PC-3 (cell line): ENCODE data around the gene RPS23. TPM values are rescaled to one million over a fixed set of nuclear protein-coding genes. Genes with fewer than 3 reads are reported as not detected.

Experiments
- ATAC-seq: fragments of 200-7000 bp; cut with Tn5 transposase; 2 replicates; pipeline ENCODE4 v1.9.1; 2020; ENCODE audit warnings: mild to moderate bottlenecking, moderate library complexity
- BruUV-seq: library from RNA; stranded (reverse); fragments of 400-500 nt; replicated peaks from 2 replicates; lab custom pipeline; 2021; lab: Mats Ljungman, UMichigan
- CTCF ChIA-PET: fragments of 300-600 bp; sonication (Branson Sonifier 250); formaldehyde crosslinking; loops from one replicate; lab custom pipeline; 2022; ENCODE audit warnings: antibody characterized with exemption; lab: Charles Lee
- POLR2A ChIA-PET: fragments of 300-600 bp; sonication (Branson Sonifier 250); formaldehyde crosslinking; loops from one replicate; lab custom pipeline; 2022; ENCODE audit warnings: antibody characterized with exemption; ENCODE audit not compliant: unreplicated experiment; lab: Charles Lee
- DNase-seq: peaks from one replicate; pipeline ENCODE4 v3.0.0-alpha.2; 2015
- H2AFZ ChIP-seq: fragments of 300-600 bp; sonication (generic); 2 replicates; pipeline ENCODE4 v1.6.0; 2016; ENCODE audit warnings: antibody characterized with exemption, low read length
- H3F3A ChIP-seq: fragments of 300-600 bp; sonication (generic); one replicate; pipeline ENCODE4 v1.6.0; 2017; ENCODE audit warnings: antibody characterized with exemption, low read length, control low read depth, mild to moderate bottlenecking; ENCODE audit not compliant: unreplicated experiment
- H3K27ac ChIP-seq: fragments of 300-600 bp; sonication (generic); 2 replicates; pipeline ENCODE4 v1.5.1; 2016; ENCODE audit warnings: mild to moderate bottlenecking, low read length
- H3K27me3 ChIP-seq: fragments of 300-600 bp; sonication (generic); 2 replicates; pipeline ENCODE4 v1.6.1; 2016; ENCODE audit warnings: low read length, mixed read lengths
- H3K36me3 ChIP-seq: fragments of 300-600 bp; sonication (generic); 2 replicates; pipeline ENCODE4 v1.6.1; 2016; ENCODE audit warnings: low read depth, mixed run types, low read length, mixed read lengths
- H3K4me1 ChIP-seq: fragments of 300-600 bp; sonication (generic); 2 replicates; pipeline ENCODE4 v1.5.1; 2016; ENCODE audit warnings: low read length; ENCODE audit not compliant: insufficient read depth
- H3K4me2 ChIP-seq: fragments of 300-600 bp; sonication (generic); 2 replicates; pipeline ENCODE4 v1.6.0; 2016; ENCODE audit warnings: low read length
- H3K4me3 ChIP-seq: fragments of 300-600 bp; sonication (generic); 2 replicates; pipeline ENCODE4 v1.5.1; 2016; ENCODE audit warnings: mild to moderate bottlenecking, low read length, mixed read lengths
- H3K79me2 ChIP-seq: fragments of 300-600 bp; sonication (generic); 2 replicates; pipeline ENCODE4 v1.6.1; 2017; ENCODE audit warnings: low read length, mixed read lengths
- H3K9ac ChIP-seq: fragments of 300-600 bp; sonication (generic); 2 replicates; pipeline ENCODE4 v1.6.0; 2016; ENCODE audit warnings: mild to moderate bottlenecking, low read length
- H3K9me2 ChIP-seq: fragments of 300-600 bp; sonication (generic); replicated peaks from 2 replicates; pipeline ENCODE4 v1.6.1; 2016; ENCODE audit warnings: mixed run types, low read length, mixed read lengths
- H3K9me3 ChIP-seq: fragments of 300-600 bp; sonication (generic); 2 replicates; pipeline ENCODE4 v1.6.1; 2016; ENCODE audit warnings: low read length, mixed read lengths
- H4K20me1 ChIP-seq: fragments of 300-600 bp; sonication (generic); 2 replicates; pipeline ENCODE4 v1.6.1; 2016; ENCODE audit warnings: low read length, mixed read lengths
- CTCF ChIP-seq: fragments of 300-600 bp; sonication (generic); conservative IDR thresholded peaks from 2 replicates; pipeline ENCODE4 v1.5.1; 2017; ENCODE audit warnings: antibody characterized with exemption, low read depth, mild to moderate bottlenecking, low read length
- EZH2 ChIP-seq: fragments of 300-600 bp; sonication (generic); IDR thresholded peaks from one replicate; pipeline ENCODE4 v1.6.1; 2017; ENCODE audit warnings: antibody characterized with exemption, mild to moderate bottlenecking, low read length; ENCODE audit not compliant: unreplicated experiment
- EZH2phosphoT487 ChIP-seq: fragments of 300-600 bp; sonication (generic); IDR thresholded peaks from 2 replicates; pipeline ENCODE4 v1.6.1; 2018; ENCODE audit warnings: mild to moderate bottlenecking, antibody characterized with exemption, low read length, borderline replicate concordance
- intact Hi-C: fragments of 100-400 bp; cut with micrococcal nuclease; formaldehyde crosslinking; loops from 2 replicates; pipeline ENCODE4 v1.9.0; 2023
- total RNA-seq: library from RNA; depleted of rRNA; stranded (reverse); fragments of >200 nt; gene quantifications from 2 replicates; pipeline ENCODE4 v1.2.3, GENCODE V29; 2014

RPS23 gene
- total RNA-seq, 1 experiment from 2014 or later = 2,407 TPM

GRCh38 chr5:82276800-82277612 is 1.1 kb downstream of the RPS23 start:
- intact Hi-C loops = no loop called here
- peaks cover 24% of the 10 kb centered on the region for H4K20me1 ChIP-seq

GRCh38 chr5:82275216-82275664 is 2.9 kb downstream of the RPS23 start:
- Histone ChIP-seq H3K36me3 (peaks cover 33% of the 10 kb centered on the region), H3K4me3 (no peak overlapping the region), H4K20me1 (peaks cover 24% of the 10 kb centered on the region), H3K4me2 (no peak overlapping the region), H3K27me3 (no peaks in the 10 kb centered on the region), H3F3A (peaks cover 10% of the 10 kb centered on the region), H3K4me1 (peaks cover 12% of the 10 kb centered on the region), H3K9ac (no peak overlapping the region), H2AFZ (no peak overlapping the region), H3K9me2 (no peaks in the 10 kb centered on the region), H3K9me3 (no peaks in the 10 kb centered on the region), H3K27ac (no peak overlapping the region), H3K79me2 (peaks cover 30% of the 10 kb centered on the region)
- no TSS peak for BruUV-seq
- ChIA-PET POLR2A (no interaction called here), CTCF (no interaction called here)
- no peak for ATAC-seq
- intact Hi-C loops = no loop called here
- no peak for DNase-seq
- TF ChIP-seq CTCF (no peak), EZH2 (no peak), EZH2phosphoT487 (no peak)

More at GRCh38 chr5:82276800-82277612, 1.1 kb downstream of the RPS23 start:
- Histone ChIP-seq H2AFZ (no peak overlapping the region), H3K9me3 (no peaks in the 10 kb centered on the region), H3K4me2 (peak overlapping the region; percentile 98), H3F3A (peaks cover 10% of the 10 kb centered on the region), H3K9ac (peak overlapping the region; percentile 100), H3K79me2 (peaks cover 30% of the 10 kb centered on the region), H3K4me1 (peaks cover 12% of the 10 kb centered on the region), H3K9me2 (no peaks in the 10 kb centered on the region), H3K4me3 (peak overlapping the region; percentile 100), H3K36me3 (peaks cover 33% of the 10 kb centered on the region), H3K27me3 (no peaks in the 10 kb centered on the region), H3K27ac (peak overlapping the region; percentile 45)
- ATAC-seq = no peak
- TF ChIP-seq CTCF = no peak
- no peak for TF ChIP-seq EZH2phosphoT487
- TF ChIP-seq EZH2 = no peak
- DNase-seq = no peak
- CTCF ChIA-PET = no interaction called here
- POLR2A ChIA-PET = no interaction called here
- BruUV-seq = no TSS peak
